Right atrium auricular region (tissue), 2 donors: Measurements from ENCODE around the gene M1AP. TPM values are rescaled to one million over a fixed set of nuclear protein-coding genes. Genes with fewer than 3 reads are reported as not detected.

ENCODE experiments used
- DNase-seq: peaks from one replicate; pipeline ENCODE4 v3.0.0-alpha.2; 2019; ENCODE audit warnings: low spot score
- H3K27ac ChIP-seq, 2 donors: fragments of 200-600 bp; sonication (generic); 1 replicate in 1 of 2; 2 replicates in 1 of 2; pipeline ENCODE4 v1.5.1; 2016 to 2019
- H3K27me3 ChIP-seq, 2 donors: fragments of 200-600 bp; sonication (generic); one replicate each; pipeline versions ENCODE4 v1.5.1 to v1.6.0; 2017 to 2019
- H3K36me3 ChIP-seq: fragments of 200-600 bp; sonication (generic); one replicate; pipeline ENCODE4 v1.5.1; 2016
- H3K4me1 ChIP-seq, 2 donors: fragments of 200-600 bp; sonication (generic); one replicate each; pipeline versions ENCODE4 v1.5.1 to v1.6.0; 2017 to 2019
- H3K4me3 ChIP-seq, 2 donors: fragments of 200-600 bp; sonication (generic); 1 replicate in 1 of 2; 2 replicates in 1 of 2; pipeline ENCODE4 v1.5.1; 2017 to 2019; ENCODE audit warnings: mild to moderate bottlenecking in 1 of 2, moderate library complexity in 1 of 2
- H3K9me3 ChIP-seq, 2 donors: fragments of 200-600 bp; sonication (generic); one replicate each; pipeline ENCODE4 v1.5.1; 2019
- CTCF ChIP-seq, 2 donors: fragments of 200-600 bp; sonication (generic); IDR thresholded peaks; one replicate each; pipeline ENCODE4 v1.5.1; 2019; ENCODE audit warnings: antibody characterized with exemption in 2 of 2
- total RNA-seq, 2 donors: library from RNA; depleted of rRNA; stranded (reverse); fragments of >200 nt; gene quantifications; one replicate each; pipeline ENCODE4 v1.1.0, GENCODE V29; 2016

M1AP gene
- total RNA-seq, 2 donors from 2014 or later = 10.3 TPM; not detected in 1

GRCh38 chr2:74513605-74514367 is 134.3 kb downstream of the M1AP start:
- TF ChIP-seq CTCF (IDR thresholded peaks at IDR 0.05) = no peak
- H3K9me3 ChIP-seq = no peaks in the 10 kb centered on the region
- no peak overlapping the region for H3K27ac ChIP-seq
- H3K4me3 ChIP-seq = peak overlapping the region in 1 of 2 donors; percentile 24
- peaks cover 38 to 64% of the 10 kb centered on the region in 2 donors for H3K27me3 ChIP-seq
- H3K36me3 ChIP-seq = no peaks in the 10 kb centered on the region
- peaks cover 0 to 31% of the 10 kb centered on the region in 2 donors for H3K4me1 ChIP-seq
- no peak for DNase-seq

GRCh38 chr2:74512744-74513604 is 135.2 kb downstream of the M1AP start:
- peaks cover 0 to 37% of the 10 kb centered on the region in 2 donors for H3K4me1 ChIP-seq
- no peaks in the 10 kb centered on the region for H3K36me3 ChIP-seq
- no peak for TF ChIP-seq CTCF (IDR thresholded peaks at IDR 0.05)
- H3K9me3 ChIP-seq = no peaks in the 10 kb centered on the region
- no peak overlapping the region for H3K27ac ChIP-seq
- no peak overlapping the region for H3K4me3 ChIP-seq
- no peak for DNase-seq
- H3K27me3 ChIP-seq = peaks cover 38 to 61% of the 10 kb centered on the region in 2 donors

GRCh38 chr2:74511104-74511989 is 136.8 kb downstream of the M1AP start:
- H3K9me3 ChIP-seq = no peaks in the 10 kb centered on the region
- H3K27ac ChIP-seq = no peak overlapping the region
- H3K4me1 ChIP-seq = peaks cover 0 to 45% of the 10 kb centered on the region in 2 donors
- no peaks in the 10 kb centered on the region for H3K36me3 ChIP-seq
- TF ChIP-seq CTCF (IDR thresholded peaks at IDR 0.05) = no peak
- H3K27me3 ChIP-seq = peaks cover 30 to 45% of the 10 kb centered on the region in 2 donors
- DNase-seq = no peak
- no peak overlapping the region for H3K4me3 ChIP-seq

GRCh38 chr2:74510272-74510671 is 137.9 kb downstream of the M1AP start:
- Histone ChIP-seq H3K27ac (no peak overlapping the region), H3K9me3 (no peaks in the 10 kb centered on the region), H3K27me3 (peaks cover 26 to 34% of the 10 kb centered on the region in 2 donors), H3K4me1 (peaks cover 0 to 45% of the 10 kb centered on the region in 2 donors), H3K4me3 (no peak overlapping the region), H3K36me3 (peaks cover 7% of the 10 kb centered on the region)
- TF ChIP-seq CTCF (IDR thresholded peaks at IDR 0.05) = no peak
- no peak for DNase-seq

- no peak for DNase-seq
- peaks cover 8 to 12% of the 10 kb centered on the region in 2 donors for H3K27me3 ChIP-seq
- TF ChIP-seq CTCF (IDR thresholded peaks at IDR 0.05) = no peak
- H3K4me3 ChIP-seq = peak overlapping the region; percentile 78 to 92
- H3K9me3 ChIP-seq = no peaks in the 10 kb centered on the region
- H3K36me3 ChIP-seq = peaks cover 14% of the 10 kb centered on the region
- peak overlapping the region; percentile 97 to 99 for H3K27ac ChIP-seq
- H3K4me1 ChIP-seq = peaks cover 0 to 49% of the 10 kb centered on the region in 2 donors
These were observed 140.1 kb downstream of the M1AP start for GRCh38 chr2:74507926-74508520.
